ENCODE data around the gene ATG7. TPM values are rescaled to one million over a fixed set of nuclear protein-coding genes. Genes with fewer than 3 reads are reported as not detected.

ATG7 gene
- total and polyA plus RNA-seq, 10 of the 15 experiments (the other 5 are each of a cell fraction or from before 2014, with no cell fraction given): 13.5 to 49.5 (median 26.4) TPM

- DNase-seq (ENCODE audit: low read depth, low spot score) (no peak), FAIRE-seq (no peak), ATAC-seq (no peak)
- Histone ChIP-seq H3K9ac (ENCODE audit: control insufficient read depth, insufficient read depth, low read length) (no peak overlapping the region), H3K4me3 (no peak overlapping the region), H3K4me2 (ENCODE audit: control insufficient read depth, insufficient read depth) (no peak overlapping the region), H3K36me3 (ENCODE audit: control insufficient read depth in 2 of 2, insufficient read depth in 2 of 2, low read length in 1 of 2) (no peaks in the 10 kb centered on the region), H3K27me3 (replicated peaks in 1 of 2; ENCODE audit: control insufficient read depth in 2 of 2, insufficient read depth in 2 of 2, low read length in 1 of 2) (no peaks in the 10 kb centered on the region), H3K27ac (ENCODE audit: control insufficient read depth, insufficient read depth) (no peak overlapping the region), H3K79me2 (ENCODE audit: control insufficient read depth, insufficient read depth, low read length) (no peaks in the 10 kb centered on the region), H4K20me1 (ENCODE audit: control insufficient read depth, insufficient read depth) (no peaks in the 10 kb centered on the region), H3K4me1 (ENCODE audit: control insufficient read depth, insufficient read depth, low read length) (no peaks in the 10 kb centered on the region), H3K9me3 (replicated peaks; ENCODE audit: control insufficient read depth, insufficient read depth, low read length) (no peaks in the 10 kb centered on the region; the same call in 2 of the 3 replicates), H2AFZ (ENCODE audit: control insufficient read depth, low read depth, low read length) (no peak overlapping the region)
- RAD21 ChIA-PET (ENCODE audit: unreplicated experiment): no interaction called here
- in situ Hi-C loops (cut with MboI): no loop called here
- 95% methylated on average over 1 of the region's 1 CpG for WGBS (ENCODE audit: insufficient coverage, insufficient replicate concordance, low lambda C conversion rate, missing lambda C conversion rate)
- POLR2A ChIA-PET: interaction anchor here (0.6 to 1.6 kb wide), 6 partner anchors 10 to 1648 kb away, joined by 3 to 8 read pairs (median 4); no protein-coding TSS in a partner anchor
- intact Hi-C loops (cut with micrococcal nuclease; ENCODE audit: unreplicated experiment): no loop called here
- CTCF ChIA-PET: interaction anchor here (0.6 to 1.2 kb wide), 3 partner anchors 8 to 15 kb away, joined by 3 to 4 read pairs (median 3); no protein-coding TSS in a partner anchor
- SMC1A ChIA-PET (ENCODE audit: uncharacterized antibody, unreplicated experiment): interaction anchor here (0.9 to 1.2 kb wide), 2 partner anchors 10 to 87 kb away, joined by 3 read pairs; no protein-coding TSS in a partner anchor
- BruUV-seq (replicated peaks): no TSS peak
- no peak for TF ChIP-seq ZNF24 (IDR thresholded peaks at IDR 0.05)
- TF ChIP-seq SPI1 (IDR thresholded peaks at IDR 0.05; ENCODE audit: borderline replicate concordance, insufficient read depth, low read depth, low read length): no peak
- no peak for TF ChIP-seq ZBTB40 (IDR thresholded peaks at IDR 0.05; ENCODE audit: borderline replicate concordance)
- no peak for TF ChIP-seq MAX (IDR thresholded peaks at IDR 0.05; ENCODE audit: low read depth, low read length)
- no peak for TF ChIP-seq TCF7 (IDR thresholded peaks at IDR 0.05; ENCODE audit: borderline replicate concordance)
- no peak for TF ChIP-seq KAT2A (conservative IDR thresholded peaks at IDR 0.05; ENCODE audit: control insufficient read depth, low read depth, low read length)
- no peak for TF ChIP-seq NFXL1 (IDR thresholded peaks at IDR 0.05; ENCODE audit: borderline replicate concordance)
- no peak for TF ChIP-seq TAF1 (IDR thresholded peaks at IDR 0.05; ENCODE audit: borderline replicate concordance, low read depth, low read length)
- TF ChIP-seq WRNIP1 (IDR thresholded peaks at IDR 0.05; ENCODE audit: borderline replicate concordance, low read depth, low read length): no peak
- no peak for TF ChIP-seq IRF4 (IDR thresholded peaks at IDR 0.05; ENCODE audit: low read depth, low read length)
- no peak for TF ChIP-seq ZNF687 (IDR thresholded peaks at IDR 0.05)
- TF ChIP-seq MTA3 (IDR thresholded peaks at IDR 0.05; ENCODE audit: borderline replicate concordance, low read length): no peak
- no peak for TF ChIP-seq PAX8 (IDR thresholded peaks at IDR 0.05)
- TF ChIP-seq, protein P1, sequence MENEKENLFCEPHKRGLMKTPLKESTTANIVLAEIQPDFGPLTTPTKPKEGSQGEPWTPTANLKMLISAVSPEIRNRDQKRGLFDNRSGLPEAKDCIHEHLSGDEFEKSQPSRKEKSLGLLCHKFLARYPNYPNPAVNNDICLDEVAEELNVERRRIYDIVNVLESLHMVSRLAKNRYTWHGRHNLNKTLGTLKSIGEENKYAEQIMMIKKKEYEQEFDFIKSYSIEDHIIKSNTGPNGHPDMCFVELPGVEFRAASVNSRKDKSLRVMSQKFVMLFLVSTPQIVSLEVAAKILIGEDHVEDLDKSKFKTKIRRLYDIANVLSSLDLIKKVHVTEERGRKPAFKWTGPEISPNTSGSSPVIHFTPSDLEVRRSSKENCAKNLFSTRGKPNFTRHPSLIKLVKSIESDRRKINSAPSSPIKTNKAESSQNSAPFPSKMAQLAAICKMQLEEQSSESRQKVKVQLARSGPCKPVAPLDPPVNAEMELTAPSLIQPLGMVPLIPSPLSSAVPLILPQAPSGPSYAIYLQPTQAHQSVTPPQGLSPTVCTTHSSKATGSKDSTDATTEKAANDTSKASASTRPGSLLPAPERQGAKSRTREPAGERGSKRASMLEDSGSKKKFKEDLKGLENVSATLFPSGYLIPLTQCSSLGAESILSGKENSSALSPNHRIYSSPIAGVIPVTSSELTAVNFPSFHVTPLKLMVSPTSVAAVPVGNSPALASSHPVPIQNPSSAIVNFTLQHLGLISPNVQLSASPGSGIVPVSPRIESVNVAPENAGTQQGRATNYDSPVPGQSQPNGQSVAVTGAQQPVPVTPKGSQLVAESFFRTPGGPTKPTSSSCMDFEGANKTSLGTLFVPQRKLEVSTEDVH (IDR thresholded peaks at IDR 0.05; ENCODE audit: low read depth, partially characterized antibody): no peak
Observed at GRCh38 chr3:11422291-11422690, 150.1 kb downstream of the ATG7 start.
